ENCODE measurements around the gene COL5A1.

The COL5A1 gene

GRCh38 chr9:134757216-134757975 lies 115.8 kb downstream of the COL5A1 start:
- H3K27me3 ChIP-seq (ENCODE audit: insufficient read depth, poor library complexity, severe bottlenecking) = no peaks in the 10 kb centered on the region
- TF ChIP-seq CTCF (IDR thresholded peaks at IDR 0.05; ENCODE audit: poor library complexity, severe bottlenecking) = no peak
- no peaks in the 10 kb centered on the region for H3K9me3 ChIP-seq (ENCODE audit: severe bottlenecking)
- H3K27ac ChIP-seq (ENCODE audit: poor library complexity, severe bottlenecking) = no peak overlapping the region
- peaks cover 18% of the 10 kb centered on the region for H3K36me3 ChIP-seq (ENCODE audit: low read depth)
- H3K4me1 ChIP-seq (ENCODE audit: insufficient read depth, poor library complexity, severe bottlenecking) = no peaks in the 10 kb centered on the region
- DNase-seq (ENCODE audit: low spot score) (no peak), ATAC-seq (ENCODE audit: low read depth) (no peak)
- H3K4me3 ChIP-seq (ENCODE audit: severe bottlenecking) = no peak overlapping the region

- no peak overlapping the region for H3K27ac ChIP-seq (ENCODE audit: poor library complexity, severe bottlenecking)
- no peak for ATAC-seq (ENCODE audit: low read depth)
- no peaks in the 10 kb centered on the region for H3K4me1 ChIP-seq (ENCODE audit: insufficient read depth, poor library complexity, severe bottlenecking)
- no peak for DNase-seq (ENCODE audit: low spot score)
- no peaks in the 10 kb centered on the region for H3K27me3 ChIP-seq (ENCODE audit: insufficient read depth, poor library complexity, severe bottlenecking)
- no peaks in the 10 kb centered on the region for H3K9me3 ChIP-seq (ENCODE audit: severe bottlenecking)
- no peak overlapping the region for H3K4me3 ChIP-seq (ENCODE audit: severe bottlenecking)
- H3K36me3 ChIP-seq (ENCODE audit: low read depth) = peaks cover 18% of the 10 kb centered on the region
- TF ChIP-seq CTCF (IDR thresholded peaks at IDR 0.05; ENCODE audit: poor library complexity, severe bottlenecking) = no peak
Observed at GRCh38 chr9:134758949-134759607, 117.5 kb downstream of the COL5A1 start.

- Histone ChIP-seq H3K4me1 (ENCODE audit: insufficient read depth, poor library complexity, severe bottlenecking) (no peaks in the 10 kb centered on the region), H3K27ac (ENCODE audit: poor library complexity, severe bottlenecking) (no peak overlapping the region), H3K4me3 (ENCODE audit: severe bottlenecking) (no peak overlapping the region), H3K27me3 (ENCODE audit: insufficient read depth, poor library complexity, severe bottlenecking) (no peaks in the 10 kb centered on the region), H3K36me3 (ENCODE audit: low read depth) (peaks cover 18% of the 10 kb centered on the region), H3K9me3 (ENCODE audit: severe bottlenecking) (no peaks in the 10 kb centered on the region)
- TF ChIP-seq CTCF (IDR thresholded peaks at IDR 0.05; ENCODE audit: poor library complexity, severe bottlenecking) = no peak
- no peak for DNase-seq (ENCODE audit: low spot score)
- ATAC-seq (ENCODE audit: low read depth) = no peak
Observed at GRCh38 chr9:134759913-134760312, 118.3 kb downstream of the COL5A1 start.

GRCh38 chr9:134760750-134761420 lies 119.3 kb downstream of the COL5A1 start:
- Histone ChIP-seq H3K27me3 (ENCODE audit: insufficient read depth, poor library complexity, severe bottlenecking) (no peaks in the 10 kb centered on the region), H3K27ac (ENCODE audit: poor library complexity, severe bottlenecking) (no peak overlapping the region), H3K4me1 (ENCODE audit: insufficient read depth, poor library complexity, severe bottlenecking) (no peaks in the 10 kb centered on the region), H3K4me3 (ENCODE audit: severe bottlenecking) (no peak overlapping the region), H3K9me3 (ENCODE audit: severe bottlenecking) (no peaks in the 10 kb centered on the region), H3K36me3 (ENCODE audit: low read depth) (peaks cover 18% of the 10 kb centered on the region)
- no peak for DNase-seq (ENCODE audit: low spot score)
- no peak for TF ChIP-seq CTCF (IDR thresholded peaks at IDR 0.05; ENCODE audit: poor library complexity, severe bottlenecking)
- ATAC-seq (ENCODE audit: low read depth) = no peak

All from RWPE2 (cell line).